SK-N-SH (cell line): ENCODE data around the gene LRMDA.

Source experiments
- CTCF ChIP-seq: fragments of 200-600 bp; sonication (generic); IDR thresholded peaks from 2 replicates; pipeline ENCODE4 v1.6.1; 2017; ENCODE audit warnings: antibody characterized with exemption, mild to moderate bottlenecking, moderate library complexity
- ELF1 ChIP-seq: IDR thresholded peaks from 2 replicates; pipeline ENCODE4 v1.4.0; 2012
- FOSL2 ChIP-seq: IDR thresholded peaks from 2 replicates; pipeline ENCODE4 v1.4.0; 2012; ENCODE audit warnings: low read depth, mild to moderate bottlenecking, moderate library complexity, borderline replicate concordance
- IRF3 ChIP-seq: fragments of 150-350 bp; IDR thresholded peaks from 2 replicates; pipeline ENCODE4 v1.6.1; 2016; ENCODE audit warnings: mild to moderate bottlenecking, low read depth, low read length
- MAX ChIP-seq: IDR thresholded peaks from 2 replicates; pipeline ENCODE4 v1.4.0; 2012; ENCODE audit warnings: low read depth
- PBX3 ChIP-seq: IDR thresholded peaks from 2 replicates; pipeline ENCODE4; 2012
- REST ChIP-seq: IDR thresholded peaks from 2 replicates; pipeline ENCODE4 v1.6.1; 2012; ENCODE audit warnings: mild to moderate bottlenecking, low read depth, low read length, moderate library complexity
- RXRA ChIP-seq: IDR thresholded peaks from 2 replicates; pipeline ENCODE4 v1.4.0; 2012; ENCODE audit warnings: low read depth, mild to moderate bottlenecking, borderline replicate concordance
- SIN3A ChIP-seq: IDR thresholded peaks from 2 replicates; pipeline ENCODE4 v1.6.1; 2012; ENCODE audit warnings: low read depth, mild to moderate bottlenecking, low read length, moderate library complexity, borderline replicate concordance
- SMC3 ChIP-seq: IDR thresholded peaks from 2 replicates; pipeline ENCODE4 v1.6.1; 2012; ENCODE audit warnings: low read depth, low read length, improper control_type of control experiment
- ZBTB33 ChIP-seq: IDR thresholded peaks from 2 replicates; pipeline ENCODE4 v1.4.0; 2012; ENCODE audit warnings: low read depth, borderline replicate concordance

GRCh38 chr10:76454506-76455140 lies 1023.2 kb downstream of the LRMDA start:
- TF ChIP-seq CTCF: no peak
- TF ChIP-seq RXRA: no peak
- TF ChIP-seq MAX: no peak
- no peak for TF ChIP-seq IRF3
- TF ChIP-seq ELF1: no peak
- TF ChIP-seq SIN3A: no peak
- no peak for TF ChIP-seq ZBTB33
- TF ChIP-seq PBX3: no peak
- TF ChIP-seq FOSL2: no peak
- no peak for TF ChIP-seq SMC3
- no peak for TF ChIP-seq REST
